ENCODE results near the gene EPHA4. TPM values are rescaled to one million over a fixed set of nuclear protein-coding genes. Genes with fewer than 3 reads are reported as not detected.

EPHA4 gene
- polyA plus RNA-seq, 1 of the 3 experiments (the other 2 are of a cell fraction): 0.90 TPM

GRCh38 chr2:221480163-221480562 is 91.9 kb downstream of the EPHA4 start:
- Histone ChIP-seq H3K36me3 (replicated peaks in 1 of 2; ENCODE audit: control insufficient read depth in 1 of 2, insufficient read depth in 2 of 2, low read length in 1 of 2) (no peaks in the 10 kb centered on the region), H3K27ac (ENCODE audit: low read depth in 2 of 2, low read length in 1 of 2) (no peak overlapping the region), H3K9me3 (no peaks in the 10 kb centered on the region), H3K9me2 (no peaks in the 10 kb centered on the region), H2AFZ (ENCODE audit: low read depth) (no peak overlapping the region), H3K79me2 (ENCODE audit: insufficient read depth) (no peaks in the 10 kb centered on the region), H3K27me3 (ENCODE audit: insufficient read depth) (no peaks in the 10 kb centered on the region), H3K9ac (no peak overlapping the region), H3K4me3 (ENCODE audit: low read depth in 2 of 2, low read length in 1 of 2) (no peak overlapping the region), H3K4me2 (no peak overlapping the region), H3F3A (replicated peaks; ENCODE audit: insufficient read depth) (no peaks in the 10 kb centered on the region), H4K20me1 (ENCODE audit: insufficient read depth) (no peaks in the 10 kb centered on the region), H3K4me1 (ENCODE audit: control insufficient read depth in 1 of 2, insufficient read depth in 2 of 2, low read depth in 1 of 2, low read length in 1 of 2) (no peaks in the 10 kb centered on the region)
- ChIA-PET POLR2A (no interaction called here), CTCF (no interaction called here)
- 15% methylated on average over 7 of the region's 7 CpGs for WGBS (ENCODE audit: low lambda C conversion rate)
- DNase-seq: no peak
- no peak for TF ChIP-seq EZH2phosphoT487 (IDR thresholded peaks at IDR 0.05; ENCODE audit: borderline replicate concordance, low read depth)
- TF ChIP-seq JUND (IDR thresholded peaks at IDR 0.05): no peak
- TF ChIP-seq SIN3A (IDR thresholded peaks at IDR 0.05; ENCODE audit: borderline replicate concordance, low read depth, low read length): no peak
- TF ChIP-seq ELF1 (IDR thresholded peaks at IDR 0.05): no peak
- TF ChIP-seq FOSL2 (IDR thresholded peaks at IDR 0.05; ENCODE audit: borderline replicate concordance, low read depth): no peak
- TF ChIP-seq POLR2AphosphoS5 (IDR thresholded peaks at IDR 0.05; ENCODE audit: low read depth, low read length): no peak
- no peak for TF ChIP-seq MAX (IDR thresholded peaks at IDR 0.05; ENCODE audit: low read depth)
- no peak for TF ChIP-seq TEAD4 (IDR thresholded peaks at IDR 0.05; ENCODE audit: borderline replicate concordance, insufficient read depth)
- TF ChIP-seq EP300 (IDR thresholded peaks at IDR 0.05; ENCODE audit: borderline replicate concordance in 1 of 2, low read depth in 1 of 2, low read length in 1 of 2): no peak
- no peak for TF ChIP-seq RAD21 (IDR thresholded peaks at IDR 0.05; ENCODE audit: low read length)
- no peak for TF ChIP-seq CTCF (IDR thresholded peaks at IDR 0.05)
- no peak for TF ChIP-seq RCOR1 (IDR thresholded peaks at IDR 0.05; ENCODE audit: low read length)

- Histone ChIP-seq H3K9me3 (no peaks in the 10 kb centered on the region), H3K4me2 (no peak overlapping the region), H3K27me3 (ENCODE audit: insufficient read depth) (no peaks in the 10 kb centered on the region), H3K36me3 (replicated peaks in 1 of 2; ENCODE audit: control insufficient read depth in 1 of 2, insufficient read depth in 2 of 2, low read length in 1 of 2) (no peaks in the 10 kb centered on the region), H3K9me2 (no peaks in the 10 kb centered on the region), H3K4me3 (ENCODE audit: low read depth in 2 of 2, low read length in 1 of 2) (no peak overlapping the region), H2AFZ (ENCODE audit: low read depth) (no peak overlapping the region), H3K79me2 (ENCODE audit: insufficient read depth) (no peaks in the 10 kb centered on the region), H3K9ac (no peak overlapping the region), H3K27ac (ENCODE audit: low read depth in 2 of 2, low read length in 1 of 2) (no peak overlapping the region), H3K4me1 (ENCODE audit: control insufficient read depth in 1 of 2, insufficient read depth in 2 of 2, low read depth in 1 of 2, low read length in 1 of 2) (no peaks in the 10 kb centered on the region), H3F3A (replicated peaks; ENCODE audit: insufficient read depth) (no peaks in the 10 kb centered on the region), H4K20me1 (ENCODE audit: insufficient read depth) (no peaks in the 10 kb centered on the region)
- ChIA-PET CTCF (no interaction called here), POLR2A (no interaction called here)
- WGBS (ENCODE audit: low lambda C conversion rate): 0% methylated on average over 1 of the region's 2 CpGs
- DNase-seq: no peak
- no peak for TF ChIP-seq MEF2A (IDR thresholded peaks at IDR 0.05; ENCODE audit: borderline replicate concordance, low read depth)
- no peak for TF ChIP-seq POLR2AphosphoS5 (IDR thresholded peaks at IDR 0.05; ENCODE audit: low read depth, low read length)
- TF ChIP-seq YY1 (IDR thresholded peaks at IDR 0.05; ENCODE audit: low read depth): no peak
- TF ChIP-seq PBX3 (IDR thresholded peaks at IDR 0.05): no peak
- TF ChIP-seq RCOR1 (IDR thresholded peaks at IDR 0.05; ENCODE audit: low read length): no peak
- TF ChIP-seq JUND (IDR thresholded peaks at IDR 0.05): no peak
- TF ChIP-seq FOSL2 (IDR thresholded peaks at IDR 0.05; ENCODE audit: borderline replicate concordance, low read depth): no peak
- no peak for TF ChIP-seq NFIC (IDR thresholded peaks at IDR 0.05; ENCODE audit: borderline replicate concordance)
- no peak for TF ChIP-seq RFX5 (IDR thresholded peaks at IDR 0.05; ENCODE audit: low read length)
- TF ChIP-seq, protein P1, sequence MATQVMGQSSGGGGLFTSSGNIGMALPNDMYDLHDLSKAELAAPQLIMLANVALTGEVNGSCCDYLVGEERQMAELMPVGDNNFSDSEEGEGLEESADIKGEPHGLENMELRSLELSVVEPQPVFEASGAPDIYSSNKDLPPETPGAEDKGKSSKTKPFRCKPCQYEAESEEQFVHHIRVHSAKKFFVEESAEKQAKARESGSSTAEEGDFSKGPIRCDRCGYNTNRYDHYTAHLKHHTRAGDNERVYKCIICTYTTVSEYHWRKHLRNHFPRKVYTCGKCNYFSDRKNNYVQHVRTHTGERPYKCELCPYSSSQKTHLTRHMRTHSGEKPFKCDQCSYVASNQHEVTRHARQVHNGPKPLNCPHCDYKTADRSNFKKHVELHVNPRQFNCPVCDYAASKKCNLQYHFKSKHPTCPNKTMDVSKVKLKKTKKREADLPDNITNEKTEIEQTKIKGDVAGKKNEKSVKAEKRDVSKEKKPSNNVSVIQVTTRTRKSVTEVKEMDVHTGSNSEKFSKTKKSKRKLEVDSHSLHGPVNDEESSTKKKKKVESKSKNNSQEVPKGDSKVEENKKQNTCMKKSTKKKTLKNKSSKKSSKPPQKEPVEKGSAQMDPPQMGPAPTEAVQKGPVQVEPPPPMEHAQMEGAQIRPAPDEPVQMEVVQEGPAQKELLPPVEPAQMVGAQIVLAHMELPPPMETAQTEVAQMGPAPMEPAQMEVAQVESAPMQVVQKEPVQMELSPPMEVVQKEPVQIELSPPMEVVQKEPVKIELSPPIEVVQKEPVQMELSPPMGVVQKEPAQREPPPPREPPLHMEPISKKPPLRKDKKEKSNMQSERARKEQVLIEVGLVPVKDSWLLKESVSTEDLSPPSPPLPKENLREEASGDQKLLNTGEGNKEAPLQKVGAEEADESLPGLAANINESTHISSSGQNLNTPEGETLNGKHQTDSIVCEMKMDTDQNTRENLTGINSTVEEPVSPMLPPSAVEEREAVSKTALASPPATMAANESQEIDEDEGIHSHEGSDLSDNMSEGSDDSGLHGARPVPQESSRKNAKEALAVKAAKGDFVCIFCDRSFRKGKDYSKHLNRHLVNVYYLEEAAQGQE (IDR thresholded peaks at IDR 0.05; ENCODE audit: low read depth, low read length): no peak
- TF ChIP-seq USF2 (IDR thresholded peaks at IDR 0.05; ENCODE audit: borderline replicate concordance, low read depth, low read length): no peak
- TF ChIP-seq RAD21 (IDR thresholded peaks at IDR 0.05; ENCODE audit: low read length): no peak
- no peak for TF ChIP-seq MAX (IDR thresholded peaks at IDR 0.05; ENCODE audit: low read depth)
- no peak for TF ChIP-seq FOXJ3 (CRISPR knock-in tag; IDR thresholded peaks at IDR 0.05)
- no peak for TF ChIP-seq GABPA (IDR thresholded peaks at IDR 0.05; ENCODE audit: low read depth)
These were observed 93.6 kb downstream of the EPHA4 start for GRCh38 chr2:221478485-221478863.
